HG03571 (cell line): ENCODE measurements around the gene SIRT3.
A peak's percentile ranks its signal among the peaks of the same experiment; 100 is the strongest.
"Not testable (repeated sequence)": the region's sequence is repeated elsewhere in the genome, so short reads cannot be mapped to it uniquely, and the experiment has no call there.

Source experiments
- ATAC-seq: cut with Tn5 transposase; IDR thresholded peaks from one replicate; pipeline ENCODE4 v1.9.1; 2021; ENCODE audit not compliant: unreplicated experiment

Gene SIRT3

GRCh38 chr11:244376-244775 is 8.2 kb upstream of the SIRT3 start:
- no peak for ATAC-seq

DNA sequence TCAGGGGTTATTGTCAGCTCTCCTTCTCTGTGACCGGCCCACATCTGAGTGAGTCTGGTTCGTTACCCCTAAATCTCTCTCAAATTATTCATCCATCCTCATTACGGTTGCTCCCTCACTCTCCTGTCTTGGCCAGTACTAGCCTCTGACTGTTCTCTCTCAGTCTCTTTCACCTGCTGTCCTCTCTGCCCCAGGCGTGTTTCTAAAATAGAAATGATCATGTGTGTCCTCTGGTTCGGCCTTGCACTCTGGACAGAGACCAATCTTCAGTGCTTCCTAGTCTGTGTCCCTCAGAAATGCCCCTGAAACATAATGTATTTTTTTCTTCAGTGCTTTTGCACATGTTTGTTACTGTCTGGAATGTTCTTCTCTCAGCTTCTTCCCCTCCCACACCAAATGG is 5.5 kb upstream of the SIRT3 start:
- ATAC-seq, result no peak

- ATAC-seq, result no peak
These were observed 4.2 kb upstream of the SIRT3 start for GRCh38 chr11:240315-240714.

GRCh38 chr11:238346-238745 is 2.2 kb upstream of the SIRT3 start:
- not testable (repeated sequence) for ATAC-seq

- peak; percentile 73 for ATAC-seq
These were observed 929 bp upstream of the SIRT3 start, which contains the start of gene PSMD13 for GRCh38 chr11:236774-237767. PSMD13 (plus strand) TSS chr11:236976; CDS start chr11:237050, 74 bp downstream.

DNA sequence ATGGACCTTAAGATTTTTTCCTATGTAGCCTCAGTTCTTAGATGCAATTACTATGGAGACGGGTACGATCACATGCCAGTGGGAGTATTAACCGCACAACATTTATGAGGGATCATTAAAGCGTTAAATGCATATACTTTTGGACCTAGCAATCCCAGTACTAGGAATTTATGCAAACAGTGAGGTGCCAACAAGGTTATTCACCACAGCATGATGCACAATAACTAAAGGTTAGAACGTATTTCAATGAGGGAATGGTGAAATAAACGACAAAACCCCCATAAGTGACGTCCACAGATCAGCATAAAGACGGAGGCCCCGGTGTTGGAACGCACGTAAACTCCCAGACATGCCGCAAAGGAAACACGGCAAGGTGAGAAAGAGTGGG is 539 bp downstream of the SIRT3 start:
- ATAC-seq, result no peak

GRCh38 chr11:235180-235579 is 962 bp downstream of the SIRT3 start:
- ATAC-seq, result no peak

GRCh38 chr11:232783-233565 is 3.2 kb downstream of the SIRT3 start:
- ATAC-seq, result no peak

DNA sequence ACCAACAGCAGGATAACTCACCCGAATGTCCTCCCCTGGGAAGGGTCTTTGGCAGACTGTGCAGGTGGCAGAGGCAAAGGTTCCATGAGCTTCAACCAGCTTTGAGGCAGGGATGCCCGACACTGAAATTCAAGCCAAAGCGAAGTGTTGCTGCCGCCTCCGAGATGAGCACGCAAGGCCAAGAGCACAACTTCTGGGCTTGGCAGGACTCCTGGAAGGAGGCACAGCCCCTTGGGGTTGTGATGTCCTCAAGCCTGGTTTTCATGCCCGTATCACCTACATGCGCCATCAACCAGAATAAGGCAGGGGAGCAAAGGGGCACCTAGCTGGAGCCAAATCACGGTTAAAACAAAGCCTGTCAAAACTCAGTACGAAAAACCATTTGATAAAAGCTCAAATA is 5.7 kb downstream of the SIRT3 start:
- ATAC-seq, result no peak

- no peak for ATAC-seq
These were observed 8.2 kb downstream of the SIRT3 start for GRCh38 chr11:227824-228379.

GRCh38 chr11:225734-226453 is 10.2 kb downstream of the SIRT3 start:
- ATAC-seq, result no peak

DNA sequence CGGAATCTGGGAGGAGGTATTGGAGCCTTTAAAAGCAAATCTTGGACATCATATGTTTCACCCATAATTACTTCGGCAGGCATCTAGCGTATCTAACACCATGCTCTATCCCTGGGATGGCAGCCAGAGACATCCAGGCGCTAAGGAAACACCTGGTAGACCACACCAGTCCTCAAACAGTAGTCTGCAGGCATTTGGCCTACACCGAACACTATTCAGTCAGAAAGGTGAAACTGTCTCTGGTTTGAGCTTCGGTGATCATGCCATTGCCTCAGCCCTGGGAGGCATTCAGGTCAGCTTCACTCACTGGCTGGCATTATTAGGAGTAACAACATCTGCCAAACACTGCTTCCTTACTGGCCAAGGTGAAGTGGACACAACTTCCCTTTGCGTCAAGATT is 11.7 kb downstream of the SIRT3 start:
- ATAC-seq, result no peak

- no peak for ATAC-seq
These were observed 12.3 kb downstream of the SIRT3 start for GRCh38 chr11:223884-224283.

DNA sequence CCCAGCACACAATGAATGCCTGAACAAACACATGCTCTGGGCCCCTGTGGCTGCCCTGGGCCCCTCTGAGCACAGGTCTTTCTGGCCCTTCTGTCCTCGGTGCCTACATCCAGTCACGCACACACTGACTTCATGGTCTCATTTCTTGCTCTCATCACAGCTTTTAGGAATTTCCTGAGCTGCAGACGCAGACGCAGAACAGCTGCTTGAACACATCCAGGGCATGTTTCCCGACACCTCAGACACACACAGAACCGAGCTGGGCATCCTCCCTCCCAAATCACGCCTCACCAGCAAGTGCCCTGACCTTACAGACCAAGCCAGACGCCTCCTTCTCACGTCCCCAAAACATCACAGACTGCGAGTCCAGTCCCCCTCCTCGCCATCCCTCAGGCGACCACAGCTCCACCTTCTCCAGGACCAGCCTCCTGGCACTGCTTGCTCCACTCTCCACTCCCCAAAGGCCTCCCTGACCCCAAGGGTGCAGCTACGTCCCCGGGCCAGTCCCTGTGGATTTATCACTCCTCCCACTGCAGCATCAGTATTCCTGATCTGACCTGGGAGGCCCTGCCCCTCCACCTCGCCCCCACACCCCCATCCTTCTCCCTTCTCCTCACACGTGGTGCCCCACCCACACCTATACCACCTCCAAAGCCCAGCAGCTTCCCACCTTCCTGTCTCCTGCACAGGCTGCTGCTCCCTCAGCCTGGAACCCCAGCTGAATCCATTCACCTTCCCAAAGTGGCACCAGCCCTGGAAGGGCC is 12.9 kb downstream of the SIRT3 start:
- no peak for ATAC-seq

DNA sequence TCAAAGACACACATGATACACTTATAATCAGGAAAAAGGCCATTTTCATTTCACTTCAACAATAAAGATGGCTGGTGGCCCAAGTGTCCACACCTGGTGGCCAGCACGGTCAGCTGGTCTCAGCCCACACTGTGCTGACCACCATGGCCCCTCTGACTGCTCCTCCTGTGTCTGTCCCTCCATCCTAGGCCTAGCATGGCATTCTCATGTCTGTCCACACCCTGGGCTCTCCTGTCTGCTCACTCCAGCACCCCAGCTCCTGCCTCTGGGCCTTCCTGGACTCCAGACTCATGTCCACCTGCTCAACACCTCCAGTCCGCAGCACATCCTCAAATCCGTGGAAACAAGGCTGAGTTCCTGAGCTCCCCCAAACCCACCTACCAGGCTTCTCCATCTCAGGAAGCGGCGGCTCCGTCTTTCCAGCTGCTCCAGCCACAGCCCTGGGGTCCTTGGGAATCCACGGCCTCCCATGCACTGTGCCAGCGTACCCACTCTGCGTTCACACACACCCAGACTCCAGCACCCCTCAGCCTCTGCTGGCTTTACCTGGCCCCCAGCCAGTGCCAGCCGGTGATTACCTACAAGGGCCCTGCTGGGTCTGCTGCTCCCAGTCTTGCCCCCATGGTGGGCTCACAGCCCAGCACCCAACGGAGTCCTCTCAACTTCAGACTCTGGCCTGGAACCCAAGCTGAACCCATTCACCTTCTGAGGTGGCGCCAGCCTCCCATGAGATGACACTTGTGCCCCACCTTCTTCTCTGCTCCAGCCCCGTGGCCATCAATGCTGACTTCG is 13.9 kb downstream of the SIRT3 start:
- ATAC-seq, result no peak

- no peak for ATAC-seq
These were observed 14.6 kb downstream of the SIRT3 start for GRCh38 chr11:221539-221938.

GRCh38 chr11:220641-221215 is 15.4 kb downstream of the SIRT3 start:
- not testable (repeated sequence) for ATAC-seq

GRCh38 chr11:218815-219593 is 17.1 kb downstream of the SIRT3 start:
- ATAC-seq, result no peak
